H1 (cell line): ENCODE measurements around the gene ABCA5. TPM values are rescaled to one million over a fixed set of nuclear protein-coding genes. Genes with fewer than 3 reads are reported as not detected.

Experiments used
- CTCF ChIA-PET: fragments of 300-600 bp; sonication (Branson Sonifier 250); formaldehyde crosslinking; loops from one replicate; lab custom pipeline; 2021; ENCODE audit not compliant: partially characterized antibody; lab: Charles Lee
- POLR2A ChIA-PET: fragments of 300-600 bp; sonication (Branson Sonifier 250); formaldehyde crosslinking; loops from one replicate; lab custom pipeline; 2021; ENCODE audit warnings: inconsistent platforms; ENCODE audit not compliant: partially characterized antibody; lab: Charles Lee
- DNase-seq, 2 experiments: peaks; one replicate each; pipeline versions ENCODE4 v3.0.0 to v3.0.0-alpha.2; 2010 to 2022; ENCODE audit warnings: low spot score in 2 of 2, low read depth in 1 of 2, mixed read lengths in 1 of 2
- FAIRE-seq: peaks from 2 replicates; lab custom pipeline; 2011; peaks lifted over from hg19 to GRCh38; lab: Jason Lieb, UNC
- H2AFZ ChIP-seq: 2 replicates; pipeline ENCODE4 v1.8.1; 2012; ENCODE audit warnings: low read length, inconsistent platforms
- H2AK5ac ChIP-seq: 2 replicates; pipeline ENCODE4 v1.6.1; 2013; ENCODE audit warnings: low read depth, low read length
- H2BK120ac ChIP-seq: replicated peaks from 2 replicates; pipeline ENCODE3; 2013; ENCODE audit warnings: low read depth, low read length, inconsistent platforms
- H2BK12ac ChIP-seq: 2 replicates; pipeline ENCODE4 v1.6.1; 2013; ENCODE audit warnings: low read depth, low read length
- H2BK15ac ChIP-seq: 2 replicates; pipeline ENCODE4 v1.6.1; 2013; ENCODE audit warnings: low read length
- H2BK20ac ChIP-seq: 2 replicates; pipeline ENCODE4 v1.6.1; 2013; ENCODE audit warnings: low read length
- H2BK5ac ChIP-seq: 2 replicates; pipeline ENCODE4 v1.6.1; 2013; ENCODE audit warnings: low read depth, low read length
- H3K14ac ChIP-seq: 2 replicates; pipeline ENCODE4 v1.6.1; 2013; ENCODE audit warnings: inconsistent platforms; ENCODE audit not compliant: insufficient read length
- H3K18ac ChIP-seq: 2 replicates; pipeline ENCODE4 v1.6.1; 2013; ENCODE audit warnings: low read length; ENCODE audit errors: extremely low read depth
- H3K23ac ChIP-seq: 2 replicates; pipeline ENCODE4 v1.6.1; 2013; ENCODE audit warnings: inconsistent platforms; ENCODE audit not compliant: insufficient read length
- H3K23me2 ChIP-seq: 2 replicates; pipeline ENCODE4 v1.6.1; 2013; ENCODE audit warnings: low read depth, low read length
- H3K27ac ChIP-seq: 2 replicates; pipeline ENCODE4 v1.6.1; 2011; ENCODE audit warnings: low read depth, low read length, inconsistent platforms
- H3K27me3 ChIP-seq, 4 experiments: replicated peaks in 1 of 4; 1 replicate in 1 of 4; 2 replicates in 3 of 4; pipeline versions ENCODE4 v1.6.1 to v1.8.1; 2011 to 2013; ENCODE audit warnings: low read length in 3 of 4, mild to moderate bottlenecking in 3 of 4, inconsistent platforms in 2 of 4, mixed read lengths in 2 of 4, moderate library complexity in 1 of 4; ENCODE audit not compliant: control insufficient read depth in 3 of 4, insufficient read depth in 3 of 4; ENCODE audit errors: extremely low read depth in 1 of 4
- H3K36me3 ChIP-seq, 4 experiments: 2 replicates each; pipeline versions ENCODE4 v1.6.1 to v1.8.1; 2011 to 2013; ENCODE audit warnings: mild to moderate bottlenecking in 4 of 4, low read length in 3 of 4, moderate library complexity in 2 of 4, control low read depth in 1 of 4, inconsistent platforms in 1 of 4; ENCODE audit not compliant: insufficient read depth in 4 of 4, control insufficient read depth in 2 of 4
- H3K4ac ChIP-seq: replicated peaks from 2 replicates; pipeline ENCODE3; 2013; ENCODE audit warnings: low read length, low read depth, mixed read lengths, inconsistent platforms; ENCODE audit not compliant: insufficient read length
- H3K4me1 ChIP-seq, 4 experiments: replicated peaks in 1 of 4; 1 replicate in 1 of 4; 2 replicates in 3 of 4; pipeline versions ENCODE4 v1.6.1 to v1.8.1; 2011 to 2013; ENCODE audit warnings: low read length in 3 of 4, inconsistent platforms in 2 of 4, mixed read lengths in 1 of 4; ENCODE audit not compliant: insufficient read depth in 4 of 4, control insufficient read depth in 3 of 4
- H3K4me2 ChIP-seq, 2 experiments: 2 replicates each; pipeline versions ENCODE4 v1.6.1 to v1.8.1; 2011 to 2013; ENCODE audit warnings: low read depth in 2 of 2, low read length in 2 of 2, control low read depth in 1 of 2, inconsistent platforms in 1 of 2, mild to moderate bottlenecking in 1 of 2; ENCODE audit not compliant: insufficient read depth in 1 of 2
- H3K4me3 ChIP-seq, 4 experiments: fragments of 200-600, 300-600 bp in 1 of 4; sonication (generic), shearing (Covaris generic), sonication (Bioruptor Twin) in 1 of 4; 2 replicates each; pipeline versions ENCODE4 v1.5.1 to v1.8.1; 2011 to 2016; ENCODE audit warnings: low read length in 4 of 4, low read depth in 3 of 4, control low read depth in 2 of 4, inconsistent platforms in 2 of 4, mild to moderate bottlenecking in 2 of 4, mixed read lengths in 1 of 4, moderate library complexity in 1 of 4; ENCODE audit not compliant: insufficient read depth in 2 of 4; ENCODE audit errors: extremely low read depth in 1 of 4
- H3K56ac ChIP-seq: replicated peaks from 2 replicates; pipeline ENCODE3; 2013; ENCODE audit warnings: low read depth, mild to moderate bottlenecking, mixed read lengths, low read length, inconsistent platforms; ENCODE audit not compliant: insufficient read length
- H3K79me1 ChIP-seq: 2 replicates; pipeline ENCODE4 v1.6.1; 2013; ENCODE audit warnings: low read depth, low read length, control low read depth
- H3K79me2 ChIP-seq, 2 experiments: 2 replicates each; pipeline versions ENCODE4 v1.6.1 to v1.8.1; 2012 to 2013; ENCODE audit warnings: low read length in 2 of 2, mild to moderate bottlenecking in 2 of 2, inconsistent platforms in 1 of 2; ENCODE audit not compliant: insufficient read depth in 2 of 2, control insufficient read depth in 1 of 2
- H3K9ac ChIP-seq, 4 experiments: replicated peaks in 1 of 4; 1 replicate in 1 of 4; 2 replicates in 3 of 4; pipeline versions ENCODE4 v1.6.1 to v1.8.1; 2011 to 2013; ENCODE audit warnings: low read depth in 3 of 4, low read length in 3 of 4, control low read depth in 2 of 4, mild to moderate bottlenecking in 2 of 4, moderate library complexity in 2 of 4, inconsistent platforms in 1 of 4; ENCODE audit errors: extremely low read depth in 1 of 4
- H3K9me3 ChIP-seq, 2 experiments: 2 replicates each; pipeline versions ENCODE4 v1.6.1 to v1.8.1; 2012 to 2013; ENCODE audit warnings: mild to moderate bottlenecking in 2 of 2, moderate library complexity in 2 of 2, control low read depth in 1 of 2, inconsistent platforms in 1 of 2, low read depth in 1 of 2, low read length in 1 of 2, mixed read lengths in 1 of 2; ENCODE audit not compliant: insufficient read depth in 2 of 2
- H4K20me1 ChIP-seq, 2 experiments: replicated peaks in 1 of 2; 2 replicates each; pipeline versions ENCODE3 to v1.8.1; 2011 to 2013; ENCODE audit warnings: inconsistent platforms in 2 of 2, low read length in 2 of 2, mild to moderate bottlenecking in 1 of 2; ENCODE audit not compliant: insufficient read depth in 2 of 2, control insufficient read depth in 1 of 2
- H4K5ac ChIP-seq: 2 replicates; pipeline ENCODE4 v1.6.1; 2013; ENCODE audit warnings: low read length, low read depth, mixed read lengths, inconsistent platforms; ENCODE audit not compliant: insufficient read length
- H4K8ac ChIP-seq: 2 replicates; pipeline ENCODE4 v1.8.0; 2013; ENCODE audit warnings: mild to moderate bottlenecking, moderate library complexity, low read length, inconsistent platforms; ENCODE audit not compliant: insufficient read depth; ENCODE audit errors: extremely low read depth
- H4K91ac ChIP-seq: replicated peaks from 2 replicates; pipeline ENCODE3; 2013; ENCODE audit warnings: low read length, mixed read lengths, inconsistent platforms; ENCODE audit not compliant: insufficient read length
- CTBP2 ChIP-seq: IDR thresholded peaks from 2 replicates; pipeline ENCODE4 v1.7.0; 2011; ENCODE audit warnings: borderline replicate concordance, mild to moderate bottlenecking, moderate library complexity, mixed read lengths, low read length; ENCODE audit not compliant: insufficient read depth, insufficient read length
- EP300 ChIP-seq, 2 experiments: IDR thresholded peaks; 1 replicate in 1 of 2; 2 replicates in 1 of 2; pipeline ENCODE4 v1.6.1; 2011 to 2012; ENCODE audit warnings: low read depth in 2 of 2, low read length in 2 of 2, mild to moderate bottlenecking in 2 of 2, borderline replicate concordance in 1 of 2, inconsistent platforms in 1 of 2, moderate library complexity in 1 of 2
- MAFK ChIP-seq: IDR thresholded peaks from 2 replicates; pipeline ENCODE4 v1.6.1; 2012; ENCODE audit warnings: low read depth, mild to moderate bottlenecking, improper control_type of control experiment, low read length
- RAD21 ChIP-seq, 2 experiments: IDR thresholded peaks in 1 of 2; conservative IDR thresholded peaks in 1 of 2; 2 replicates each; pipeline ENCODE4 v1.6.1; 2011; ENCODE audit warnings: low read depth in 2 of 2, low read length in 2 of 2, improper control_type of control experiment in 1 of 2, inconsistent platforms in 1 of 2, mild to moderate bottlenecking in 1 of 2, moderate library complexity in 1 of 2
- TAF1 ChIP-seq: IDR thresholded peaks from 2 replicates; pipeline ENCODE4 v1.6.1; 2011; ENCODE audit warnings: mild to moderate bottlenecking, low read depth, low read length
- WGBS, 2 experiments: shearing (Covaris generic) in 1 of 2; methylation state at CpG; one replicate each; pipeline versions ENCODE4 v1.1.6 to v1.1.7; 2013 to 2015; ENCODE audit warnings: low lambda C conversion rate in 2 of 2, mixed read lengths in 2 of 2, inconsistent platforms in 1 of 2, low coverage in 1 of 2, missing lambda C conversion rate in 1 of 2; ENCODE audit not compliant: insufficient replicate concordance in 2 of 2, insufficient coverage in 1 of 2, insufficient read length in 1 of 2; ENCODE audit errors: extremely low coverage in 1 of 2, missing lambda C conversion rate in 1 of 2; 5-methylcytosine and 5-hydroxymethylcytosine counted together
- polyA plus RNA-seq, 7 experiments: library from polyadenylated mRNA; depleted of rRNA in 3 of 7; stranded (reverse) in 5 of 7; unstranded in 2 of 7; fragments of >200 nt in 5 of 7; fragments of 200-250 nt in 2 of 7; gene quantifications; 1 replicate in 5 of 7; 2 replicates in 1 of 7; 4 replicates in 1 of 7; pipeline versions ENCODE4 v1.2.1 to v1.2.3, GENCODE V29; 2011 to 2013; ENCODE audit warnings: missing spikeins in 2 of 7, mixed read lengths in 2 of 7
- total RNA-seq: library from RNA; stranded (reverse); fragmentation: NEBNext Ultra II Directional; extraction: Animal tissue kit (Norgen Biotek cat#: 25700); gene quantifications from 2 replicates; pipeline ENCODE4 v1.2.1, GENCODE V29; 2021
- TF ChIP-seq, protein P1 (sequence below): IDR thresholded peaks from 2 replicates; pipeline ENCODE4 v1.6.1; 2012; ENCODE audit warnings: low read length, inconsistent platforms
- TF ChIP-seq, protein P2 (sequence below), 3 experiments: IDR thresholded peaks; 1 replicate in 2 of 3; 2 replicates in 1 of 3; pipeline versions ENCODE4 v1.5.1 to v1.6.1; 2011; ENCODE audit warnings: low read length in 3 of 3, mild to moderate bottlenecking in 3 of 3, inconsistent platforms in 2 of 3, low read depth in 1 of 3, moderate library complexity in 1 of 3; ENCODE audit not compliant: insufficient read depth in 1 of 3; ENCODE audit errors: control extremely low read depth in 1 of 3

The ABCA5 gene
- total and polyA plus RNA-seq, 2 of the 8 experiments (the other 6 are each of a cell fraction or from before 2014, with no cell fraction given): 1.3 to 4.1 TPM

DNA sequence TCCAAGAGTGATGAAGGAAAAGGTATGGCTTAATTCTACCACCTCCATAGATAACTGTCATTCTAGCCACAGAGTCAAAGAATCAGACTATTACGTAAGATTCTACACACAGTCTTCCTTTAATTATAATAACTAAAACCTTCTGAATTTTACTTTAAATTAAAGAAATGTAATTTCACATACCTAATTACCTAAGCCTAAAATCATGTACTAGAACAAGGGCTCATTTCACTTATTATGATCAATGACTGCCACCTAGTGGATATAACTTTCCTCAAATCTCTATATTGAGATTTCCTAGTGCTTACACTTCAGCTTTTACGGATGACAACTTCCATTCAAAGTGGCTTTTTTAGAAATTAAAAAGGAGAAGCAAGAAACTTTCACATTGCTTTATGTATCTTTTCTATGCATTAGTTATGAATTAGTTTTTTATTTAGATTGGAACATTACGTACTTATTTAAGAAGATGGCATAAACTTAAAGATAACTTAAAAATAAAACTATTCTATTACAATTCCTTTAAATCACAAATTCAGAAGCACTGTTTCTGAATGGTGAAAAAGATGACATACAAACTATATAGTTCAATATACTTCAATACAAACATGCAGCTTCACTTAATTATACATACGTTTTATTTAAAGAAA, 80.1 kb downstream of the ABCA5 start:
- 64% methylated on average over 4 of the region's 4 CpGs; no CpG with 5 or more reads in 1 of the 2 experiments for WGBS, 2 experiments
- H3K27me3 ChIP-seq: no peaks in the 10 kb centered on the region
- no peak overlapping the region for H3K4me3 ChIP-seq
- H4K8ac ChIP-seq: no peak overlapping the region
- H2BK20ac ChIP-seq: no peak overlapping the region
- H3K18ac ChIP-seq: no peak overlapping the region
- DNase-seq (no peak), FAIRE-seq (peak; percentile 60)
- no peak overlapping the region for H3K4ac ChIP-seq
- no peak overlapping the region for H2BK120ac ChIP-seq
- no peak overlapping the region for H2BK5ac ChIP-seq
- no peaks in the 10 kb centered on the region for H4K20me1 ChIP-seq
- no peak overlapping the region for H3K27ac ChIP-seq
- no peak overlapping the region for H2BK12ac ChIP-seq
- no peak overlapping the region for H3K9ac ChIP-seq
- ChIA-PET CTCF (interaction anchor here (0.5 to 4.5 kb wide), 14 partner anchors 8 to 1084 kb away, joined by 3 to 23 read pairs (median 4); no protein-coding TSS in a partner anchor), POLR2A (no interaction called here)
- H3K79me2 ChIP-seq: no peaks in the 10 kb centered on the region
- no peak overlapping the region for H3K23ac ChIP-seq
- no peak overlapping the region for H2BK15ac ChIP-seq
- no peaks in the 10 kb centered on the region for H3K36me3 ChIP-seq
- no peak overlapping the region for H2AK5ac ChIP-seq
- H3K9me3 ChIP-seq: no peaks in the 10 kb centered on the region
- no peak overlapping the region for H4K91ac ChIP-seq
- no peak overlapping the region for H4K5ac ChIP-seq
- H3K4me1 ChIP-seq: no peaks in the 10 kb centered on the region
- no peak overlapping the region for H3K14ac ChIP-seq
- H3K56ac ChIP-seq: no peak overlapping the region
- no peak overlapping the region for H2AFZ ChIP-seq
- no peaks in the 10 kb centered on the region for H3K23me2 ChIP-seq
- no peak overlapping the region for H3K4me2 ChIP-seq
- H3K79me1 ChIP-seq: no peaks in the 10 kb centered on the region
- no peak for TF ChIP-seq MAFK
- peak; percentile 60 to 66 for TF ChIP-seq RAD21 (IDR thresholded peaks at IDR 0.05 in 1 of 2, conservative IDR thresholded peaks at IDR 0.05 in 1 of 2; ENCODE audit: low read depth in 2 of 2, low read length in 2 of 2)
- TF ChIP-seq TAF1: no peak
- TF ChIP-seq, protein P1, sequence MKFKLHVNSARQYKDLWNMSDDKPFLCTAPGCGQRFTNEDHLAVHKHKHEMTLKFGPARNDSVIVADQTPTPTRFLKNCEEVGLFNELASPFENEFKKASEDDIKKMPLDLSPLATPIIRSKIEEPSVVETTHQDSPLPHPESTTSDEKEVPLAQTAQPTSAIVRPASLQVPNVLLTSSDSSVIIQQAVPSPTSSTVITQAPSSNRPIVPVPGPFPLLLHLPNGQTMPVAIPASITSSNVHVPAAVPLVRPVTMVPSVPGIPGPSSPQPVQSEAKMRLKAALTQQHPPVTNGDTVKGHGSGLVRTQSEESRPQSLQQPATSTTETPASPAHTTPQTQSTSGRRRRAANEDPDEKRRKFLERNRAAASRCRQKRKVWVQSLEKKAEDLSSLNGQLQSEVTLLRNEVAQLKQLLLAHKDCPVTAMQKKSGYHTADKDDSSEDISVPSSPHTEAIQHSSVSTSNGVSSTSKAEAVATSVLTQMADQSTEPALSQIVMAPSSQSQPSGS: no peak
- TF ChIP-seq CTBP2: no peak
- TF ChIP-seq, protein P2, sequence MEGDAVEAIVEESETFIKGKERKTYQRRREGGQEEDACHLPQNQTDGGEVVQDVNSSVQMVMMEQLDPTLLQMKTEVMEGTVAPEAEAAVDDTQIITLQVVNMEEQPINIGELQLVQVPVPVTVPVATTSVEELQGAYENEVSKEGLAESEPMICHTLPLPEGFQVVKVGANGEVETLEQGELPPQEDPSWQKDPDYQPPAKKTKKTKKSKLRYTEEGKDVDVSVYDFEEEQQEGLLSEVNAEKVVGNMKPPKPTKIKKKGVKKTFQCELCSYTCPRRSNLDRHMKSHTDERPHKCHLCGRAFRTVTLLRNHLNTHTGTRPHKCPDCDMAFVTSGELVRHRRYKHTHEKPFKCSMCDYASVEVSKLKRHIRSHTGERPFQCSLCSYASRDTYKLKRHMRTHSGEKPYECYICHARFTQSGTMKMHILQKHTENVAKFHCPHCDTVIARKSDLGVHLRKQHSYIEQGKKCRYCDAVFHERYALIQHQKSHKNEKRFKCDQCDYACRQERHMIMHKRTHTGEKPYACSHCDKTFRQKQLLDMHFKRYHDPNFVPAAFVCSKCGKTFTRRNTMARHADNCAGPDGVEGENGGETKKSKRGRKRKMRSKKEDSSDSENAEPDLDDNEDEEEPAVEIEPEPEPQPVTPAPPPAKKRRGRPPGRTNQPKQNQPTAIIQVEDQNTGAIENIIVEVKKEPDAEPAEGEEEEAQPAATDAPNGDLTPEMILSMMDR (IDR thresholded peaks at IDR 0.05; ENCODE audit: control extremely low read depth in 1 of 3, insufficient read depth in 1 of 3, low read depth in 1 of 3, low read length in 3 of 3): peak in 2 of 3 experiments; percentile 34 to 51; a peak in 2 of 4 replicates
- TF ChIP-seq EP300 (IDR thresholded peaks at IDR 0.05; ENCODE audit: borderline replicate concordance in 1 of 2, low read depth in 2 of 2, low read length in 2 of 2): no peak
